Activated B cell treated with CpG ODN at 0.5 μM for 24 hours (primary cell): ENCODE measurements around the gene SULT4A1. TPM values are rescaled to one million over a fixed set of nuclear protein-coding genes. Genes with fewer than 3 reads are reported as not detected.

Experiments used
- ATAC-seq: fragments of 200-7000 bp; cut with Tn5 transposase; one replicate; pipeline ENCODE4 v1.10.0; 2021; ENCODE audit warnings: low read depth, mild to moderate bottlenecking, moderate library complexity
- CTCF ChIA-PET: fragments of 350-600 bp; sonication (Branson Sonifier 250); formaldehyde crosslinking; loops from one replicate; lab custom pipeline; 2021; ENCODE audit warnings: antibody characterized with exemption; lab: Charles Lee
- POLR2A ChIA-PET: fragments of 350-600 bp; sonication (Branson Sonifier 250); formaldehyde crosslinking; loops from one replicate; lab custom pipeline; 2021; ENCODE audit warnings: antibody characterized with exemption; lab: Charles Lee
- DNase-seq: peaks from one replicate; pipeline ENCODE4 v3.0.0; 2022
- H3K27ac Mint-ChIP-seq: one replicate; pipeline ENCODE4 v1.8.0; 2020; ENCODE audit warnings: mixed read lengths
- H3K27me3 Mint-ChIP-seq: one replicate; pipeline ENCODE4 v1.8.0; 2021; ENCODE audit warnings: mixed read lengths
- H3K36me3 Mint-ChIP-seq: one replicate; pipeline ENCODE4 v1.8.0; 2021; ENCODE audit warnings: low read depth, mixed read lengths
- H3K4me1 Mint-ChIP-seq: one replicate; pipeline ENCODE4 v1.8.0; 2021; ENCODE audit warnings: mixed read lengths
- H3K4me3 Mint-ChIP-seq: one replicate; pipeline ENCODE4 v1.8.0; 2020; ENCODE audit warnings: mild to moderate bottlenecking, mixed read lengths
- H3K9me3 Mint-ChIP-seq: one replicate; pipeline ENCODE4 v1.8.0; 2020; ENCODE audit warnings: mixed read lengths
- intact Hi-C: fragments of 100-400 bp; cut with micrococcal nuclease; formaldehyde crosslinking; loops from one replicate; pipeline ENCODE4 v1.15.1; 2024
- total RNA-seq: library from RNA; stranded (reverse); gene quantifications from 2 replicates; pipeline ENCODE4 v1.2.3, GENCODE V29; 2022
- TF ChIP-seq, protein P1 (sequence below): fragments of 200-600 bp; IDR thresholded peaks from one replicate; pipeline ENCODE4 v1.8.0; 2022; ENCODE audit warnings: antibody characterized with exemption, mild to moderate bottlenecking

Gene SULT4A1
- total RNA-seq, 1 donor from 2014 or later = not detected

GRCh38 chr22:43827003-43827735 is 35.1 kb downstream of the SULT4A1 start:
- DNase-seq (no peak), ATAC-seq (no peak)
- Mint-ChIP-seq H3K4me1 (no peaks in the 10 kb centered on the region), H3K36me3 (no peaks in the 10 kb centered on the region), H3K4me3 (no peak overlapping the region), H3K27ac (no peak overlapping the region), H3K27me3 (peaks cover 8% of the 10 kb centered on the region), H3K9me3 (no peaks in the 10 kb centered on the region)
- intact Hi-C loops = no loop called here
- TF ChIP-seq, protein P1, sequence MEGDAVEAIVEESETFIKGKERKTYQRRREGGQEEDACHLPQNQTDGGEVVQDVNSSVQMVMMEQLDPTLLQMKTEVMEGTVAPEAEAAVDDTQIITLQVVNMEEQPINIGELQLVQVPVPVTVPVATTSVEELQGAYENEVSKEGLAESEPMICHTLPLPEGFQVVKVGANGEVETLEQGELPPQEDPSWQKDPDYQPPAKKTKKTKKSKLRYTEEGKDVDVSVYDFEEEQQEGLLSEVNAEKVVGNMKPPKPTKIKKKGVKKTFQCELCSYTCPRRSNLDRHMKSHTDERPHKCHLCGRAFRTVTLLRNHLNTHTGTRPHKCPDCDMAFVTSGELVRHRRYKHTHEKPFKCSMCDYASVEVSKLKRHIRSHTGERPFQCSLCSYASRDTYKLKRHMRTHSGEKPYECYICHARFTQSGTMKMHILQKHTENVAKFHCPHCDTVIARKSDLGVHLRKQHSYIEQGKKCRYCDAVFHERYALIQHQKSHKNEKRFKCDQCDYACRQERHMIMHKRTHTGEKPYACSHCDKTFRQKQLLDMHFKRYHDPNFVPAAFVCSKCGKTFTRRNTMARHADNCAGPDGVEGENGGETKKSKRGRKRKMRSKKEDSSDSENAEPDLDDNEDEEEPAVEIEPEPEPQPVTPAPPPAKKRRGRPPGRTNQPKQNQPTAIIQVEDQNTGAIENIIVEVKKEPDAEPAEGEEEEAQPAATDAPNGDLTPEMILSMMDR = no peak
- CTCF ChIA-PET = no interaction called here
- POLR2A ChIA-PET = no interaction called here

- TF ChIP-seq, protein P1 = no peak
- no peaks in the 10 kb centered on the region for H3K4me1 Mint-ChIP-seq
- H3K27me3 Mint-ChIP-seq = peaks cover 13% of the 10 kb centered on the region
- intact Hi-C loops = no loop called here
- ATAC-seq = no peak
- CTCF ChIA-PET = no interaction called here
- DNase-seq = no peak
- H3K4me3 Mint-ChIP-seq = no peak overlapping the region
- POLR2A ChIA-PET = no interaction called here
- no peaks in the 10 kb centered on the region for H3K9me3 Mint-ChIP-seq
- H3K36me3 Mint-ChIP-seq = no peaks in the 10 kb centered on the region
- no peak overlapping the region for H3K27ac Mint-ChIP-seq
These were observed 35.9 kb downstream of the SULT4A1 start for GRCh38 chr22:43826142-43827002.

- H3K9me3 Mint-ChIP-seq = no peaks in the 10 kb centered on the region
- TF ChIP-seq, protein P1 = no peak
- no peaks in the 10 kb centered on the region for H3K36me3 Mint-ChIP-seq
- ChIA-PET CTCF (no interaction called here), POLR2A (no interaction called here)
- H3K4me3 Mint-ChIP-seq = no peak overlapping the region
- peaks cover 20% of the 10 kb centered on the region for H3K27me3 Mint-ChIP-seq
- no peaks in the 10 kb centered on the region for H3K4me1 Mint-ChIP-seq
- ATAC-seq = no peak
- DNase-seq = no peak
- intact Hi-C loops = no loop called here
- no peak overlapping the region for H3K27ac Mint-ChIP-seq
These were observed 36.7 kb downstream of the SULT4A1 start for GRCh38 chr22:43825651-43826050.

DNA sequence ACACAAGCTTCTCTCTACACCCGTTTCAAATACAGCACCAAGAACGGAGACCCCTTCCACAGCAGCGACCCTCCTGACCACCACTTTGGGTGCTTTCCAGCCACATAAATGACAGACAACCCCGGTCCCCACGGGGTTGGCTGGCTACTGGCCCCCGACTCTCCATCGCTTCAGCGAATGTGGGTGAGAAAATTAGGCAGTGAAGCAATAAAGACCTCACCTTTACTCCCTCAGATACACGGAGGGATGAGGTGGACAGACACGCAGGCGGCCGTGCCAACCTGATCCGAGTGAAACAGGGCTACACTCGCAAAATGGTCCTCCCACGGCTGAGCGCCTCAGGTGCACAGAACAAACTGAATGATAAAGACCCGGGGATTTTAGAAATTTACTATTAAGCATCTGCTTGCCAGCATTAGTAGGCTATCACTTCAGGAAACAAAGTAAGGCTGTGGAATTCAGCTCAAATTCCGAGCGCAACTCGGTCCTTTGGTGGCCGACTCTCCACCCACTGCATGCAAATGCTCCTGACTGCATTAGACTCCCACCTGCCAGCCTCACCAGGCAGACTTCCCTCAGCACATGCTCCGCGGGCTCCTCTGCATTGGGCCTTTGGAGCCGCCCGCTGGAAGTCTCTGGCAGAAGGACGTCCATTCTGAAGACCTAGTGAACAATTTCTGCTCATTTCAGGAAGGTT is 37.4 kb downstream of the SULT4A1 start:
- TF ChIP-seq, protein P1 = no peak
- DNase-seq = no peak
- ChIA-PET CTCF (no interaction called here), POLR2A (no interaction called here)
- Mint-ChIP-seq H3K4me1 (no peaks in the 10 kb centered on the region), H3K27me3 (peaks cover 21% of the 10 kb centered on the region), H3K36me3 (no peaks in the 10 kb centered on the region), H3K4me3 (no peak overlapping the region), H3K9me3 (no peaks in the 10 kb centered on the region), H3K27ac (no peak overlapping the region)
- intact Hi-C loops = no loop called here
- no peak for ATAC-seq
